Stimulated activated CD8-positive, alpha-beta memory T cell treated with anti-CD3 and anti-CD28 coated beads, Interleukin-12 subunit alpha, Interleukin-12 subunit beta, amount 100 ng/mL, for 1 hour (primary cell): ENCODE results near the gene SLC35F3.
"Not testable (repeated sequence)": the region's sequence is repeated elsewhere in the genome, so short reads cannot be mapped to it uniquely, and the experiment has no call there.

Experiments
- DNase-seq: peaks from one replicate; pipeline ENCODE4 v3.0.0-alpha.2; 2020; ENCODE audit warnings: low read depth

Gene SLC35F3

GRCh38 chr1:234226113-234226818 is 321.8 kb downstream of the SLC35F3 start:
- no peak for DNase-seq

GRCh38 chr1:234226819-234227165 is 322.3 kb downstream of the SLC35F3 start:
- no peak for DNase-seq

DNA sequence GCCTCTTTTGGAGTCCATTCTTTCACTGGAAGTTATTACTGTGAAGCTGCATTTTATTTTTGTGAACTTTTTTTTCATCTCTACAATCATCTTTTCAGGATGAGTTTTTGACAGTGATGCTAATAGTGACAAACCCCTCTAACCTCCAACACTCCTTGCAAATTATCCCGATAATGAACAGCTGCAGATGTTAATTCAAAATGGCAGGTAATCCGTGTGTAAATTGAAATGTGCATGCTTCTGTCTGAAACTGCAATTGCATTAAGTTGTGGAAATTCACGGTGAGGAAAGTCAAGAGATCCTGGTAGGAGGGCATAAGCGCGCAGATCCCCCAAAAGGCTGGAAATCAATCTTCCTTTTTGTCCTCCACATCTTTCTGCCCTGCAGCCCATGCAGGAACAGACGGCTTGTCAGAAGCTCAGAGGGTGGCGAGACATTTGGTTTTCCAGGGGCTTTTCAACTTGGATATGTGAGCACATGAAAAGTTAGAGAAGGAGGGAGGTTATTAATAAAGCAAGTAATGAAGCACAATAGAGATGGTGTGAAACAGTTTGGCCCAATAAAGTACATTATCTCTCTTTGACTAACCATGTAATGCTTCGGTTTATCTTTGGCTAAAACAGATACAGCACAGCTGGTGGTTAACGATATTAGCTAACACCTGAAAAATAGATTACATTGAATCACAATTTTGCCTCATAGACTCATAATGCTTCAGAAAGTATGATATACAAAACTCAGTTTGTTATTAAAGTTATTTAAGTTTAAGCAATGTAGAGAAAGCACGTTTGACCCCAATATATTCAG is 325.3 kb downstream of the SLC35F3 start:
- DNase-seq, result no peak

DNA sequence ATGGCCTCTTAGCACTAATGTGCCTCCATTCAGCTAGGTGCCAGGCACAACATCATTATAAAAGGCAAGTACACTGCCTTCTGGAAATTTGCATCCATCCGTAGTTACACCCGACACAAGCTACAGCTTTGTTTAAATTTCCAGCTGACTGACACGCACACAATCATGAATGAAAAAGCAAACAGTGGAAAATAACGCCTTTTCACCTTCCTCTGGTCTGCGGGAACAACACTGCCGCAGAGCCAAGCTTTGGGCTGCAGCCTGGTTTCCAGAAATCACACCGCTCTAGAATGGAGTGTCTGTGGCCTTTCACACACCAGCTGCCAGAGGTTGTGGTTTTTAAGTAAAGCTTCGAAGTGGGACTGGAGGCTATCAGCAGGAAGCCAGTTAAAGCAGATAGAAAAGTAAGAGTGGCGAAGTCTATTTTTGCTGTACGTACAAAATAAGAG is 326.0 kb downstream of the SLC35F3 start:
- DNase-seq, result no peak

GRCh38 chr1:234231061-234231892 is 326.8 kb downstream of the SLC35F3 start:
- no peak for DNase-seq

DNA sequence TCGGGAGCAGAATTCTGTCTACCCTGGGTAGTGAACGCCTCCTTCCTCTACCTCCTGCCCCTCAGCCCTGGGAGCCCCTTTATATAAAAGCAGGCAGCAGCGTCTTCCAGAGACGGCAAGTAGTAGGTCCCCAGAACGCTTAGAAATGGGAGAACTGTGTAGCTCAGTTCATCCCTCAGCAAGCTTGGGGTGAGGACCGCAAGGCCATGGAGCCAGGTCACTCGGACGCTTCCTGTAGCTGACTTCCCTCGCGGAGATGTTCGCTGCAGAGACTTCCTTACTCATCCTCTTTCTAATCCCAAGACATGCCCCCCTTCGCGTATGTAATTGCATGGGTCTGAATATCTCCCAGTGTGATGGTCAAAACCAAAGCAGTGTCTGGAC is 327.4 kb downstream of the SLC35F3 start:
- no peak for DNase-seq

GRCh38 chr1:234234199-234234598 is 329.7 kb downstream of the SLC35F3 start:
- DNase-seq, result no peak

GRCh38 chr1:234235434-234235881 is 331.0 kb downstream of the SLC35F3 start:
- no peak for DNase-seq

DNA sequence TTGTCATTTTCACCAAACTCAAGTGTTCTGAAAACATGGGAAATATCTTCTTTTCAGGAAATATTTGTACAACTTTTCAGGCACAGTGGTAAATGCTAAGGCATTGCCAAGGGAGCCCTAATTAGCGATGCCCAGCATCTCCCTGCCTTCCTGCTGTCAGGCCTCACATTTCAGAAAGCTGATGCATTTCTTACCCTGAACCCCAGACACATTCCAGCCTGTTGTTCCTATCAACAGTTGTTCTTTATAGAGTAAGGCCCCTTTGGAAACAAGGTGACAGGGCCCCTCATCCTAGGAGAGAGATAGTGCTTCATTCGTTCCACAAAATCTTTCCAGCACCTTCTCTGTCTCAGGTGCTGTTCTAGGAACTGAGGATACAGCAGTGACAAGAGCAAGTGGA is 332.9 kb downstream of the SLC35F3 start:
- DNase-seq, result no peak

DNA sequence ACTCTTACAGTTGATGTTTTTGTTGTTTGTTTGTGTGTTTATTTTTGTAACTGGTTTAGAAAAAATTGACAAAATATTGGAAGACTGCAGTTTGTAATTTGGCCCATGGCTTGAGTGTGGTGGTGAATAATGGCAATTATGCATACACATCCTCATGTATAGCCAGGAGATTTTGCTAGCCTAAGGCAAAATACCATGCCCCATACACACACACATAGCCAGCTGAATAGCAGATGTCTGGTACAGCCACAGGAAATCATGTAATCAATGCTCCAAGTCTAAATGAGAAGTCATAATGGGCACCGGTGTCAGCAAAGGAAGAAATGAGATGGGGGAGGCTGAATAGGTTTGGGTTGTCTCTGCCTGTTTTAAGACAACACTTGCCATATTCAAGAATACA is 333.6 kb downstream of the SLC35F3 start:
- no peak for DNase-seq

DNA sequence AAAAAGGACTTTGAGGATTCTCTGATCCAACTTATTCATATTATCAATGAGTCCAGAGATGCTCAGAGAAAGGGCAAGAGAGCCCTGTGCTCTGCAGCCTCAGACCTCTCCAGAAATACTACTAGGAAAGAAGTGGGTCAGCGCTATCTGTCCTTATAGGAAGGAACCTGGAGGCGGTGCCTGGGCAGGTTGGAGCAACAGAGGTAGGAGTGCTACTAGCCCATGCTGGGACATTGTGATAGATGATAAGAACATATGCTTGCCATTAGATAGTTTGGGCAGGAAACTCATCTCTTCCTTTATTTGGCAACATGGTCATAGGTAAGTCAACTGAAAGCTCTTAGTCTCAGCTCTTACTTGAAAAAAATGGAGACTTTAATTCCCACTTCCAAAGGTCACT is 335.0 kb downstream of the SLC35F3 start:
- no peak for DNase-seq

GRCh38 chr1:234239936-234240335 is 335.5 kb downstream of the SLC35F3 start:
- DNase-seq, result no peak

- DNase-seq, result no peak
Observed at GRCh38 chr1:234240680-234241079, 336.2 kb downstream of the SLC35F3 start.

GRCh38 chr1:234241941-234242490 is 337.5 kb downstream of the SLC35F3 start:
- no peak for DNase-seq

GRCh38 chr1:234243521-234244260 is 339.2 kb downstream of the SLC35F3 start:
- no peak for DNase-seq

- DNase-seq, result no peak
Observed at GRCh38 chr1:234244482-234244881, 340.0 kb downstream of the SLC35F3 start.

GRCh38 chr1:234246638-234247116 is 342.2 kb downstream of the SLC35F3 start:
- DNase-seq, result no peak

DNA sequence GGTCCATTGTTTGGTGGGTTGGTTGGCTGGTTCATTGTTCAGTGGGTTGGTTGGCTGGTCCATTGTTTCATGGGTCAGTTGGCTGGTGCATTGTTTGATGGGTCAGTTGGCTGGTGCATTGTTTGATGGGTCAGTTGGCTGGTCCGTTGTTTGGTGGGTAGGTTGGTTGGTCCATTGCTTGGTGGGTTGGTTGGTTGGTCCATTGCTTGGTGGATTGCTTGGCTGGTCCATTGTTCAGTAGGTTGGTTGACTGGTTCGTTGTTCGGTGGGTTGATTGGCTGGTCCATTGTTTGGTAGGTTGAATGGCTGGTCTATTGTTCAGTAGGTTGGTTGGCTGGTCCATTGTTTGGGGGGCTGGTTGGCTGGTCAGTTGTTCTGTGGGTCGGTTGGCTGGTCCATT is 343.3 kb downstream of the SLC35F3 start:
- DNase-seq, result not testable (repeated sequence)

DNA sequence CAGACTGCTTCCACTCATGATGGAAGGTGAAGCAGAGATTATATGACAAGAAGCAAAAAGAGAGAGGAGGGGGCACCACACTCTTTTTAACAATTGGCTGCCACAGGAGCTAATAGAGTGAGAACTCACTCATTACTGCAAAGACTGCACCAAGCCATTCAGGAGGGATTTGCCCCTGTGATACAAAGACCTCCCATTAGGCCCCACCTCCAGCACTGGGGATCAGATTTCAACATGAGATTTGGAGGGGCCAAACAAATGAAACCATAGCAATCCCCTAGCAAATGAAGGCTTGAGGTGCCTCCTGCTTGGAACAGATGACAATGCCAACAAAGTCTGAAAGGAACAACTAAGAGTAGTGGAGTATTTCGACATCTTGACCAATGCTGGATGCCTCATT is 346.3 kb downstream of the SLC35F3 start:
- DNase-seq, result no peak

GRCh38 chr1:234253732-234254131 is 349.3 kb downstream of the SLC35F3 start:
- DNase-seq, result no peak

DNA sequence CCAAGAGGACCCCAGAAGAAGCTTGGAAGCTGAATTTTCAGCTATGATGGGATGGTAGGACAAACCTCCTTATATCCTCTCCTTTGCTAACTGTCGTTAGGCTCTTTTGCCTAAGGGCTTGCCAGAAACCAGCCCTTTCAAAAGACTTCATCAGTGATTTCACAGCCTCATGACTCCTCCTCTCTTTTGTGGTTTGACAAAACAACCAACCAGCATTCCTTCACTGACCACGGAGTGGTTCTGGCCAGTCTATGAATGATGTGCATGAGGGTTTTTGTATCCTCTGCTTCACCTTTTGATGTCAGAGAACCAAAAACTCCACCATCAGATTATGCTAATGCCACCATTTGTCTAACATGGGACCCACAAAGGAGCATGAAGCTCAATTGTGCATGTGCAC is 351.9 kb downstream of the SLC35F3 start:
- no peak for DNase-seq
